ENCODE results near the gene SLC37A2.
"Not testable (repeated sequence)": the region's sequence is repeated elsewhere in the genome, so short reads cannot be mapped to it uniquely, and the experiment has no call there.

SLC37A2 gene

GRCh38 chr11:125083312-125084056 lies 20.4 kb downstream of the SLC37A2 start:
- DNase-seq (ENCODE audit: low read depth in 2 of 2) = no peak

- DNase-seq (ENCODE audit: low read depth in 2 of 2) = no peak
These were observed 20.9 kb downstream of the SLC37A2 start for GRCh38 chr11:125084057-125084416.

GRCh38 chr11:125084761-125085231 lies 21.7 kb downstream of the SLC37A2 start:
- no peak for DNase-seq (ENCODE audit: low read depth in 2 of 2)

- DNase-seq (ENCODE audit: low read depth in 2 of 2) = no peak
These were observed 22.4 kb downstream of the SLC37A2 start for GRCh38 chr11:125085301-125086081.

GRCh38 chr11:125086633-125087296 lies 23.7 kb downstream of the SLC37A2 start:
- DNase-seq (ENCODE audit: low read depth in 2 of 2) = no peak

GRCh38 chr11:125088123-125088522 lies 25.0 kb downstream of the SLC37A2 start:
- no peak for DNase-seq (ENCODE audit: low read depth in 2 of 2)

GRCh38 chr11:125088576-125089455 lies 25.7 kb downstream of the SLC37A2 start:
- DNase-seq (ENCODE audit: low read depth in 2 of 2) = no peak

GRCh38 chr11:125089481-125089880 lies 26.4 kb downstream of the SLC37A2 start:
- DNase-seq (ENCODE audit: low read depth in 2 of 2) = not testable (repeated sequence)

GRCh38 chr11:125090151-125090550 lies 27.0 kb downstream of the SLC37A2 start:
- DNase-seq (ENCODE audit: low read depth in 2 of 2) = not testable (repeated sequence)

GRCh38 chr11:125090816-125091215 lies 27.7 kb downstream of the SLC37A2 start:
- DNase-seq (ENCODE audit: low read depth in 2 of 2) = no peak

- no peak for DNase-seq (ENCODE audit: low read depth in 2 of 2)
These were observed 28.3 kb downstream of the SLC37A2 start for GRCh38 chr11:125091247-125091876.

GRCh38 chr11:125091877-125092664 lies 29.0 kb downstream of the SLC37A2 start:
- DNase-seq (ENCODE audit: low read depth in 2 of 2) = no peak

- no peak for DNase-seq (ENCODE audit: low read depth in 2 of 2)
These were observed 29.6 kb downstream of the SLC37A2 start for GRCh38 chr11:125092669-125093068.

GRCh38 chr11:125093502-125093901 lies 30.4 kb downstream of the SLC37A2 start:
- DNase-seq (ENCODE audit: low read depth in 2 of 2) = no peak

- no peak for DNase-seq (ENCODE audit: low read depth in 2 of 2)
These were observed 31.6 kb downstream of the SLC37A2 start for GRCh38 chr11:125094731-125095130.

GRCh38 chr11:125100136-125100535 lies 37.0 kb downstream of the SLC37A2 start:
- DNase-seq (ENCODE audit: low read depth in 2 of 2) = no peak

- DNase-seq (ENCODE audit: low read depth in 2 of 2) = no peak
These were observed 38.5 kb downstream of the SLC37A2 start for GRCh38 chr11:125101596-125101995.

- DNase-seq (ENCODE audit: low read depth in 2 of 2) = no peak
These were observed 38.9 kb downstream of the SLC37A2 start for GRCh38 chr11:125102025-125102424.

GRCh38 chr11:125102510-125102909 lies 39.4 kb downstream of the SLC37A2 start:
- DNase-seq (ENCODE audit: low read depth in 2 of 2) = no peak

GRCh38 chr11:125105926-125106325 lies 42.8 kb downstream of the SLC37A2 start:
- DNase-seq (ENCODE audit: low read depth in 2 of 2) = no peak
